AG09319 (cell line): ENCODE measurements around the gene MLLT10.

ENCODE experiments used
- DNase-seq: peaks from one replicate; pipeline ENCODE4 v3.0.0-alpha.2; 2010; ENCODE audit warnings: low read depth; ENCODE audit errors: extremely low read depth
- CTCF ChIP-seq: IDR thresholded peaks from 2 replicates; pipeline ENCODE4 v1.5.1; 2011; ENCODE audit warnings: low read depth, mild to moderate bottlenecking, inconsistent platforms, low read length, moderate library complexity

MLLT10 gene

GRCh38 chr10:21510241-21511094, 23.6 kb upstream of the MLLT10 start:
- no peak for DNase-seq
- no peak for TF ChIP-seq CTCF

GRCh38 chr10:21511095-21511570, 22.9 kb upstream of the MLLT10 start:
- no peak for TF ChIP-seq CTCF
- no peak for DNase-seq

- no peak for TF ChIP-seq CTCF
- DNase-seq: no peak
Measured at GRCh38 chr10:21511946-21512572, 22.0 kb upstream of the MLLT10 start.

- TF ChIP-seq CTCF: no peak
- no peak for DNase-seq
Measured at GRCh38 chr10:21512573-21513404, 21.2 kb upstream of the MLLT10 start.

GRCh38 chr10:21513405-21513788, 20.6 kb upstream of the MLLT10 start:
- TF ChIP-seq CTCF: no peak
- no peak for DNase-seq

GRCh38 chr10:21514129-21514817, 19.8 kb upstream of the MLLT10 start:
- no peak for TF ChIP-seq CTCF
- DNase-seq: no peak
